DOHH2 (cell line): ENCODE results near the gene CLEC7A.

Experiments used
- EZH2phosphoT487 ChIP-seq: fragments of 200-600 bp; sonication (generic); IDR thresholded peaks from 2 replicates; pipeline ENCODE4 v1.6.1; 2017; ENCODE audit warnings: borderline replicate concordance, mild to moderate bottlenecking, antibody characterized with exemption, low read length, moderate library complexity, mixed read lengths
- TF ChIP-seq, protein P1 (sequence below): fragments of 200-600 bp; sonication (generic); IDR thresholded peaks from one replicate; pipeline ENCODE4 v1.5.1; 2014; ENCODE audit warnings: antibody characterized with exemption, mild to moderate bottlenecking, low read depth, low read length; ENCODE audit not compliant: poor library complexity, severe bottlenecking

DNA sequence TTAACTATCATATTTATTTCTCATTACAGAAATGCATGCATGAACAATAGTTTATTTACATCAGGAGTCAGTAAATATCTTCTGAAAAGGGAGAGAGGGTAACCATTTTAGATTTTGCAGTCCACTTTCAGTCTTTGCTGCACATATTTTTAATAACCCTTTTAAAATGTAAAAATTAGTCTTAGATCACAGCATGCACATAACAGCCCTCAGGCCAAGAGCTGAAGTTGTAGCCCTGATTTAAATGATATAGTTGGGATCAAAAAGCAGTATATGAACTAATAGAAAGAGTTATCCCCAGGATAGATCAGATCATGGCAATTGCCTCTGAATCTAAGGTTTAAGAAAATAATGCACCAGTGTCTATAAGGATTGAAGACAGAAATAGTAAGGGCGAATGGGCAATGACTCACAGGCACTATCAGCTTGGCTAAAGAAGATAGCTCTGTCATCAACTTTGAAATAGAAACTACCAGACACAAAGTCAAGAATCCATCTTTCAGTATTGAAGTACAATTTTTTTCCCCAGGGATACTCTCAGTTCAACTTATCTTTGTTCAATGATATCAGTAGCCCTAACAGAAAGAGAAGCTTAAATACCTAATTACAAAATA, 13.1 kb upstream of the CLEC7A start:
- TF ChIP-seq, protein P1, sequence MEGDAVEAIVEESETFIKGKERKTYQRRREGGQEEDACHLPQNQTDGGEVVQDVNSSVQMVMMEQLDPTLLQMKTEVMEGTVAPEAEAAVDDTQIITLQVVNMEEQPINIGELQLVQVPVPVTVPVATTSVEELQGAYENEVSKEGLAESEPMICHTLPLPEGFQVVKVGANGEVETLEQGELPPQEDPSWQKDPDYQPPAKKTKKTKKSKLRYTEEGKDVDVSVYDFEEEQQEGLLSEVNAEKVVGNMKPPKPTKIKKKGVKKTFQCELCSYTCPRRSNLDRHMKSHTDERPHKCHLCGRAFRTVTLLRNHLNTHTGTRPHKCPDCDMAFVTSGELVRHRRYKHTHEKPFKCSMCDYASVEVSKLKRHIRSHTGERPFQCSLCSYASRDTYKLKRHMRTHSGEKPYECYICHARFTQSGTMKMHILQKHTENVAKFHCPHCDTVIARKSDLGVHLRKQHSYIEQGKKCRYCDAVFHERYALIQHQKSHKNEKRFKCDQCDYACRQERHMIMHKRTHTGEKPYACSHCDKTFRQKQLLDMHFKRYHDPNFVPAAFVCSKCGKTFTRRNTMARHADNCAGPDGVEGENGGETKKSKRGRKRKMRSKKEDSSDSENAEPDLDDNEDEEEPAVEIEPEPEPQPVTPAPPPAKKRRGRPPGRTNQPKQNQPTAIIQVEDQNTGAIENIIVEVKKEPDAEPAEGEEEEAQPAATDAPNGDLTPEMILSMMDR: no peak
- no peak for TF ChIP-seq EZH2phosphoT487
